Measurements from ENCODE around the gene HSD17B4.
"Not testable (repeated sequence)": the region's sequence is repeated elsewhere in the genome, so short reads cannot be mapped to it uniquely, and the experiment has no call there.

HSD17B4 gene

DNA sequence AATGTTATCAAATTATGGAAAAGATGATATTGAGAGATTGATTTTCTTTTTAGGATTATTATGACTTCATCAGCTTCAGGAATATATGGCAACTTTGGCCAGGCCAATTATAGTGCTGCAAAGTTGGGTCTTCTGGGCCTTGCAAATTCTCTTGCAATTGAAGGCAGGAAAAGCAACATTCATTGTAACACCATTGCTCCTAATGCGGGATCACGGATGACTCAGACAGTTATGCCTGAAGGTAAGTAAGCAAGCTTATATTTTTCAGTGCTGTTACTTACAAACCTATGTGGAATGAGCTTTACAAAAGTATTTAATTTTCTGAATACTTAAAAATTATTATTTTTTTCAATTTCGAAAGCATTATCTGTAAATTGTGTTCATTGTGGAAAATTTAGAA lies 26.5 kb downstream of the HSD17B4 start:
- DNase-seq = no peak

DNA sequence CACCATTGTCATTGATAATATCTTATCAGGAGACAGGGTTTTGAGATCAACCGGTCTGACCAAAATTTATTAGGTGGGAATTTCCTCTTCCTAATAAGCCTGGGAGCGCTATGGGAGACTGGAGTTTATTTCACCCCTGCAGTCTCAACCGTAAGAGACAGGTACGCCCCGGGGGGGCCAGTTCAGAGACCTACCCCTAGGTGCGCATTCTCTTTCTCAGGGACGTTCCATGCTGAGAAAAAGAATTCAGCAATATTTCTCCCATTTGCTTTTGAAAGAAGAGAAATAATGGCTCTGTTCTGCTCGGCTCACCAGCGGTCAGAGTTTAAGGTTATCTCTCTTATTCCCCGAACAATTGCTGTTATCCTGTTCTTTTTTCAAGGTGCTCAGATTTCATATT lies 28.3 kb downstream of the HSD17B4 start:
- DNase-seq = not testable (repeated sequence)

DNA sequence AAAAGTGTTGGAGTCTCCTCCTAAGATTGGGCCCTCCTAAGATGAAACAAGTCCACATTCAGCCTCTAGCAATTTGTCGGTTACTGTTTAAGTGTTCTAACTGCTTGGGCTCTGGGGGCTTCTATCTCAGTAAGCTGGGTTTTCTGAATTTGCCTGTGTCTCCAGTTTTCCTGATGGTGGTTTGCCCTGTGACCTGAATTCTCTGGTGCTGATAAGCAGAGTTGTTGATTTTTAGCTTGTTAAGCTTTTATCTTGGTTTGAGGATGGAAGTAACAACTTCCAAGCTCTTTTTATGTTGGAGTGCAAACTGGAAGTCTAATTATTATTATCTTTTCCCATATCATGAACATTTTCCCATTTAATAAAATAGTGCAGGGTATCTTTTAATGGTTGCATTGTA lies 30.9 kb downstream of the HSD17B4 start:
- no peak for DNase-seq

DNA sequence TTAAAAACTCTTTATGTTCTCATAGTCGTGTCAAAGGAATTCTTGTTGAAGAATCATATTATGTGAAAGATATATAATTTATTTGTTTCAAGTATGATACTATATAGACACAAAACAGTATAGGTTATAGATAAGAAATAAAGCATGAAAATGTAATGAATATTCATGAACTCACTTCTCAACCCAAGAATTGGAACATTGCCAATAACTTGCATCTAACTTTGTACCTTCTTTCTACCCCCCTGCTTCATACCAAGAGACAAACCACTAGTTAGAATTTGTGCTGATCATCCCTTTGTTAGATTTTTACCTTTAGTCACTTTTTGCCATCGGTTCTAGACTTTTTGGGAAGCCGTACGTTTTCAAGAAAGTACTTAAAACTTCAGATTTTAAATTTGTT lies 32.6 kb downstream of the HSD17B4 start:
- DNase-seq = no peak

DNA sequence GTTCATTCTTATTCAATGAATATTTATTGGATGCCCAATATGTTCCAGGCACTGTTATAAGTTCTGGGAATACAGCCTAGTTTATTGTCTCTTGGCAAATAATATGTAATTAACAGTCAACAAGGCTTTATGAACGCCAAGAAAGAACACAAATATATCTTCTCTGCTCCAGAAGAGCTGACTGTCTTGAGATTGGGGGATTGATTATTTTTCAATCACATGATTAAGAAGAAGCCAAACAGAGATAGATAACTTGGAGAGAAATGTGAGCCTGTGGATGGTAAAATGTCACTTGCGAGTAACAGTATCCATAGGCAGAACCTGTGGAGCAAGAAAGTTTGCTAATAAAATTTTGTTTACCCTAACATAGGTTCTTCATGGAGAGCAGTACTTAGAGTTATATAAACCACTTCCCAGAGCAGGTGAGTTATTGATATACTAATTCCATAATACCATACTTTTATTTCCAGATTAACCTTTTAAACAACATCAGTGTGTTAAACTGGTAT lies 49.4 kb downstream of the HSD17B4 start:
- DNase-seq = no peak

DNA sequence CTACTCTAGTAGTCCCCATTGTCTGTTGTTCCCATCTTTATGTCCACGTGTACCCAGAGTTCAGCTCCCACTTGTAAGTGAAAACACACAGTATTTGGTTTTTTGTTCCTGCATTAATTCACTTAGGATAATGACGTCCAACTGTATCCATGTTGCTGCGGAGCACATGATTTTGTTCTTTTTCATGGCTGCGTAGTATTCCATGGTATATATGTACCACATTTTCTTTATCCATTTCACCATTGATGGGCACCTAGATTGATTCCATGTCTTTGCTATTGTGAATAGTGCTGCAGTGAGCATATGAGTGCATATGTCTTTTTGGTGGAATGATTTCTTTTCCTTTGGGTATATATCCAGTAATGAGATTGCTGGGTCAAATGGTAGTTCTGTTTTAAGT lies 51.6 kb downstream of the HSD17B4 start:
- not testable (repeated sequence) for DNase-seq

DNA sequence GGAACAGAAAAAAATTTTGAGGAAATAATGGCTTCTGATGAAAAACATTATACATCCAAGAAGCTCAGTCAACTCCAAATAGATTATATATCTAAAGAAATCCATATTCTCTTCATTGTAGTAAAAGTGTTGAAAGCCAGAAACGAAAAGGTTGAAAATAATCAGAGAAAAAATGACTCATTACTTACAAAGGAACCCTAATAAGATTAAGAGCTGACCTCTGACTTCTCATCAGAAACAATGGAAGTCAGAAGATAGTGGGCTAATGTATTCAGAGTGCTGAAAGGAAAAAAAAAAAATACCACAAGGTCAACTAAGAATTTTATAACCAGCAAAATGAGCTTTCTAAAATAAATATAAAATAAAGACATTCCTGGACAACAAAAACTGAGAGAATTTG lies 60.0 kb downstream of the HSD17B4 start:
- DNase-seq = no peak

DNA sequence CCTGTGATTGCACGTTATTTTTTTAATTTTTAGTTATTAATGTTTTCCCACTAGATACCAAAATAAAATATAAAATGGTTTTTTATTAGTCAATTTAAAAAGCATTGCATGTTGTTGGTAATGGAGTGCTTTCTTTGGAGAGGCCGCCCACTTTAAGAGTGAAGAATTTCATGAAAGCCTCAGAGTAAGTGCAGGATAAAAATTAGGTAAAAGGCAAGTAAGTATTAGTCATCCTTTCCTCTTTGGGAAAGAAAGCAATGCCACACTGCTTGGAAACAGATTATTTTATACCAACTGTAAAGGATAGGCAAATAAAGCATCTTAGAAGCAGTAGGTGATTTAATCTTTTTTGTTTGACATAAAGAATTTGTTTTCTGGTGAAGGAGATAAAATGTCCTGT lies 62.9 kb downstream of the HSD17B4 start:
- peak in 2 of 56 donors; percentile 0 to 1 for DNase-seq

DNA sequence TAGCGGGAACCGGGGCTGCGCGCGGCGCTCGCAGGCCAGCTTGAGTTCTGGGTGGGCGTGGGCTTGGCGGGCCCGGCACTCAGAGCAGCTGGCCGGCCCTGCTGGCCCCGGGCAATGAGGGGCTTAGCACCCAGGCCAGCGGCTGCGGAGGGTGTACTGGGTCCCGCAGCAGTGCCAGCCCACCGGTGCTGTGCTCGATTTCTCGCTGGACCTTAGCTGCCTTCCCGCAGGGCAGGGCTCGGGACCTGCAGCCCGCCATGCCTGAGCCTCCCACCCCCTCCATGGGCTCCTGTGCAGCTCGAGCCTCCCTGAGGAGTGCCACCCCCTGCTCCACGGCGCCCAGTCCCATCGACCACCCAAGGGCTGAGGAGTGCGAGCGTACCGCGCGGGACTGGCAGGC lies 64.8 kb downstream of the HSD17B4 start:
- DNase-seq = not testable (repeated sequence)

DNA sequence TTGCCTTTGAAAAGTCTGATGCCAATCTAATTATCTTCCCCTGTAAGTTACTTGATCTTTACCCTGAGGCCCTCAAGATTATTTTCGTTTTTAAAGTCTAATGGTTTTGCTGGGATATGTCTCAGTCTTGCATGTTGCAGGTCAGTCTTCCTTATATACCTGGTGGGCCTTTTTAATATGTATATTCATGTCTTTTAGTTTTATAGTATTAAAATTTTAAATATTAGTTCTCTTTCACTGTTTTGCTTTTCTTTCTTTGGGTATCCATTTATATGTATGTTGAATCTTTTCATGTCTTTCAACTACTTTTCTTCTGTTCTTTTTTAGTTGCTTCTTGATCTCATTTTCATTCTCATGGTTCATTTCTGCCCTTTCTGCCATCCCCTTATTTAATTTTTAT lies 68.9 kb downstream of the HSD17B4 start:
- no peak for DNase-seq

DNA sequence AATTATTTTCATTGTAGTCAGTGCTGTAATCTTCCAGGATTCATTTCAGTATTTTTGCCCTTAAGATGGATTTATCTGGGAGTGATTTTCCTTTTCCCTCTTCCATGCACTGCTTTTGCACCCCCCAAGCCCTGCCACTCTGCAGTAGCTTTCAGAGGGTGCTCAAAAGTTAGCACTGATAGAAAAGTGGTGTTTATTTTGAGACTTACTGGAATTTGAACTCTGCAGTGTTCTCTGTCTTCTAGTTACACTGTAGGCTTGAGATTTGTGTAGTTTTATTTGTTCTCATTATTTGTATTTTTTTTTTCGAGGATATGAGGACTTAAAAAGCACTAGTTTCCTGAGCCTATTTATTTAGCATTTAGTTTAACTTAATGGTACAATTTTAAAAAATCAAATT lies 70.5 kb downstream of the HSD17B4 start:
- no peak for DNase-seq

DNA sequence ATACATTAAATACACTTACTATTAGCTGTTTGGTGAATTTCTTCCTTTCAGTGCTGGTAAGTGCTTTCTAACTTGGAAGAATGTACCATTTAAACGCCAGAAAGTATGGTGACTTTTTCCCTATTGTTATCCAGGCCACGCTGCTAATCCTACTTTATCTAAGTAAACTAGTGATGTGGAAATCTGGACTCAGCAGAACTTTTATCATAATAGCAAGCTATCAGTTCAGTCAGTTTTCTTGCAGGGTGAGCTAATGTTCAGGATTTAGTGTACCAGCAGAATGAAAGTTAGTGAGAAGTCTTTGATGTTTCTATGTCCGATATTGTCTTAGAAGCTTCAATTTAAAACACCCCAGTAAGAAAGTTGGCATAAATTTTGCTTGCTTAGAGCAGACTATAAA lies 72.2 kb downstream of the HSD17B4 start:
- DNase-seq = no peak

DNA sequence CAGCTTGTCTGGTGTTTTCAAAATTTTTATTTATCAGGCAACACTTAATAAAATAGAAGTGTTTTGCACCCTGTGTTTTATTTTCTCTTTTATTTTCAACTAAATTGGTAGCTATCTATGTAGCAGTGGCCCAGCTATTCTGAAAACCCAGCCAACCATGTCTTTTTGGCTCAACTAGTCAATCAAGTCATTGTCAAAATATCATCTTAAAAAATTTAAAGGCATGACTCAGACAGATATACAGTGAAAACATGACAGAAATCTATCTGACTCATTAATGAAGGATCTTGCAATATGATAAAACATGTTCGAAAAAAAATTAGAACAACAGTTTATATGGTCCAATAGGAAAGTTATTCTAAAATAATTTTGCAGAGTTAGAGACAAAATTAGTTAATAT lies 75.1 kb downstream of the HSD17B4 start:
- no peak for DNase-seq

DNA sequence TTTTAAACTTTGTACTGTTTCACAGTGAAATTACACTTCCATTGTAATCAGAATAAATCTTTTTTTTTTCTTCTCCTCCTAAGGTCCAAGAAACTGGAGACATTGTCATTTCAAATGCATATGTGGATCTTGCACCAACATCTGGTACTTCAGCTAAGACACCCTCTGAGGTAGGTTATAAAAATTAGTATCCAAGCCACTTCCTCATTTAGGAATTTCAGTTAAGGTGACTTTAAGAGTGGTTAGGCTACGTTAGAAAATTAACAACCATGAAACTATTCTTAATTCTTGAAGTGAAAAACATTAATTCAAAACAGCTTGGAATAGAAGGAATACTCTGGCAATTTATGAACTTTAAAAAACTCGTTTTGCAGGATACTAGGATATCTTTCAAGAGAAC lies 77.5 kb downstream of the HSD17B4 start:
- DNase-seq = no peak

DNA sequence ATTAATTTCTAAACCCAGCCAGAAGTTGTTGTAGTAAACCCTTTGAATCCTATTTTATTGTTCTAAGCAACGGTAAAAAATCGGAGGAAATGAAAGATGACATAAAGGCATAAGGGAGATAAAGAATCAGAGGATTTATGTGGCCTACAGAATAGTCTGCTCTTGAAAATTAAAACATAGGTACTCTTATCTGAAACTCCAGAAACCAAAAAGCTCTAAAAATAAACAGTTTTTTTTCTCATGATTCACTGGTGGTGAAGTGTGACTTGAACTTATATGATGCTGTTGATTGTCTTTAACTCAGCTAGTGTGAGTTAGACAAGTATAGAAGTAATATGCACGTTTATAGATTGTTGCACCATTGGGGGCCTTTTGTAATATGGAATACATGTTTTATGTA lies 80.3 kb downstream of the HSD17B4 start:
- no peak for DNase-seq

DNA sequence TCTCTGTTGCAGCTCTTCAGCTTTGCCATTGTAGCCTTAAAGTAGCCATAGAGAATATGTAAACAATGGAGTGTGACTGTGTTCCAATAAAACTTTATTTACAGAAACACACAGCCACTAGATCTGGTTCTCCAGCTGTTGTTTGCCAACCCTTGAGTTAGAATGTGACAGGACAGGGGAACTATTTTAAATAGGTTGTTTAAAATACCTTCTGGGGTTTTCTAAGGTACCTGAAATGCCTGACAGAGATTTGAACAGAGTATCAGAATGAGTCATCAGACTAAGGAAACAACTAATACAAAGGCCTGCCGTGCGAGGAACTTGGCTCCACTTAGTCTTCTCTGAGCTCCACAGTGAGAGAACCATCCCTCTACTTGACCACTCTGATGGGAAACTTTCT lies 85.4 kb downstream of the HSD17B4 start:
- DNase-seq = no peak

DNA sequence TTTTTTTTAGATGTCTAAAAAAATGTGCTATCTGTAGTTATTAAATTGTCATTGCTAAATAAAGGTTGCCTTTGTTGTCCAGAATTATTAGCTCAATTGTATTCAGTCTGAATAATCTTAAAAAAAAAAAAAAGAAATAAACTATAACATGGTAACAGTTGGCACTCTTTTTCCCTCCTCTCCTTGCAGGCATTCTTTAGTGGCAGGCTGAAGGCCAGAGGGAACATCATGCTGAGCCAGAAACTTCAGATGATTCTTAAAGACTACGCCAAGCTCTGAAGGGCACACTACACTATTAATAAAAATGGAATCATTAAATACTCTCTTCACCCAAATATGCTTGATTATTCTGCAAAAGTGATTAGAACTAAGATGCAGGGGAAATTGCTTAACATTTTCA lies 89.4 kb downstream of the HSD17B4 start:
- DNase-seq = peak in 1 of 56 donors; percentile 2

DNA sequence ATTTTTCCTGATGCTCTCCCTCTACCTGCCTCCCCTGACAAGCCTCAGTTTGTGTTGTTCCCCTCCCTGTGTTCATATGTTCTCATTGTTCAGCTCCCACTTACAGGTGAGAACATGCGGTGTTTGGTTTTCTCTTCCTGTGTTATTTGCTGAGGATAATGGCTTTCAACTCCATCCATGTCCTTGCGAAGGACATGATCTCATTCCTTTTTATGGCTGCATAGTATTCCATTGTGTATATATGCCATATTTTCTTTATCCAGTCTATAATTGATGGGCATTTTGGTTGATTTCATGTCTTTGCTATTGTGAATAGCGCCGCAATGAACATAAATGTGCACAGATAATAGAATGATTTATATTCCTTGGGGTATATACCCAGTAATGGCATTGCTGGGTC lies 99.5 kb downstream of the HSD17B4 start:
- DNase-seq = no peak

DNA sequence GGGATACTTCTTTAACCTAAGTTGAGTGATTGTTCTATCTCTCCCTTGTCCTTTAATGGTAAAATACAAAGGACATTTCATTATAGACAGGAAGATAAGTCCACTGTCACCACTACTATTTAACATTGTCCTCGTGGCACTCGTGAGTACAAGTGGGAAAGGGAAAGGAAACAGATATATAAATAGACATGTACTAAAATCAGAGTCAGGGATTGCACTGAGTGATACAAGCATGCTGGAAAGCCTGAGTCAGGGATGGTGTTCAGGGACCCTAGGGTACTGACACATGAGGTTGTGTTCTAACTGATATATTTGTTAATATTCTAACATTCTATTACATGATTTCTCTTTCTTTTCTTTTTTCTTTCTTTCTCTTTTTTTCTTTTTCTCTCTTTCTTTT lies 102.3 kb downstream of the HSD17B4 start:
- no peak for DNase-seq

DNA sequence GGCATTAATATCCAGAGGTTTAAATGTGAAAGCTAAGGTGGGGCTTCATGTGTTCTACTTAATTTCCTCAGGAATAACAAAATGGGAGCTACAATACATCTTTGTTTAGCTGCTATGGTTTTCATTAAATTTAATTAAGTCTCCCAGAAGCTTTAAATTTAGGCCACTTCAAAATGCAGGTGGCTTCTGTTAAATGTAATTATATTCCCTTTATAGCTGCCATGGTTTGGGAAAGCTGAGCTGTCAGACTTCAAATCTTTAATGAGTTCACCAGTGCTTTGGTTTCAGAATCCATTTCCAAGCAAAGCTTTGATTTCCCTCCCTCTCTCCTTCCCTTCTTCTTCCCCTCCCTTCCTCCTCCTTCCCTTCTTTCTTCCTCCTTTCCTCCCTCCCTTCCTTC lies 118.6 kb downstream of the HSD17B4 start:
- DNase-seq = no peak

DNA sequence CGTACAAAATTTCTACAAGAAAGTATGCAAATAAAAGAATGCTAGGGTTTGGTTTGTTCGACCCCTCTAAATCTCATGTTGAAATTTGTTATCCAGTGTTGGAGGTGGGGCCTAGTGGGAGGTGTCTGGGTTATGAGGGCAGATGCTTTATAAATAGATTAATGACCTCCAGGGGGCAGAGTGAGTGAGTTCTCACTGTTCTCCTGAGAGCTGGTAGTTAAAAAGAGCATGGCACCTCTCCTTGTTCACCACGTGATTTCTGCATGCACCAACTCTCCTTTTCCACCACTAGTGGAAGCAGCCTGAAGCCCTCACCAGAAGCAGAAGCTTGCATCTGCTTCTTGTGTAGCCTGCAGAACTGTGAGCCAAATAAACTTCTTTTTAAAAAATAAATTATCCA lies 126.6 kb downstream of the HSD17B4 start:
- DNase-seq = no peak

DNA sequence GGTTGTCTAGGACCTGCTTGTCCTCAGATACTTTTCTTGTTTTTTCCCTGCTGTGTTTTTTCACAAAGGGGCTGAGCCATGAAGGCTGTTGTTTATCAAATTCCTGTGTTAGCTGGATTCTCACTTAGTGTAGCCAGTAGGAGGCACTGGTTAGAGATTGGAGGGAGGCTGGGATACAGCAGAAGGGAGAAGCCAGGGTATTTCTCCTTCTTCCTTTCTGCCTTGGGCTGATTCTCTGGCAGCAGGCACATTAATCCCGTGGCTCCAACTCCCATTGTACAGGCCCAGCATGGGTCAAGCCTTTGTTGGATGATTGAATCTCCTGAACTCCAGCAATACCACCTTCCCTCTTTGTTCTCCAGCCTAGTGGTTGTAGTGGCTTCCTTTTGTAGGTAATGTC lies 130.7 kb downstream of the HSD17B4 start:
- DNase-seq = no peak

DNA sequence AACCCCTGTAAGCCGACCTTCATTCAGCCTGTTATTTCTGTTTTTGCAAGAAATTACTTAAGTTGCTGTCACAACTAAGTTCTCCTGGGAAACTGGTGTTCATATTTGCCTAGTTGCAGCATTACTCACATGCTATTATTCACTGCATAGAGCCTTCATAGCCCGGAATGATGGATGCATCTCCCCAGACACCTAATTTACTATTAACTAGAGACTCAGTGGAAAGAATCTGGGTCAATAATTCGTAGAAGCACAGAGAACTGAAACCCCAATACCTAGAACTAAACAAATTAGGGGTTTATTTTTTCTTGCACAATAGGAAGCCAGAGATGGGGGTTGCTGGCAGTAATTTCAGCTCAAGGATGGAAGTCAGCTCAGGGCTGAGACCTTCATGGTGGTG lies 131.4 kb downstream of the HSD17B4 start:
- no peak for DNase-seq

Measured in nucleus accumbens (tissue), 56 donors.